ENCODE results near the gene LRP1-AS. TPM values are rescaled to one million over a fixed set of nuclear protein-coding genes. Genes with fewer than 3 reads are reported as not detected.

LRP1-AS gene
- total and polyA plus RNA-seq, 2 donors from 2014 or later: not detected

- no peak for DNase-seq
These were observed 7.4 kb downstream of the LRP1-AS start for GRCh38 chr12:57139796-57140649.

GRCh38 chr12:57138526-57139272, 8.7 kb downstream of the LRP1-AS start:
- DNase-seq (peak in 1 of 5 donors; percentile 87), FAIRE-seq (no peak)
- Histone ChIP-seq H3K4me3 (ENCODE audit: low read length in 3 of 3) (no peak overlapping the region), H3K27me3 (ENCODE audit: control insufficient read depth, insufficient read depth, low read length) (no peaks in the 10 kb centered on the region), H3K9me3 (ENCODE audit: control insufficient read depth in 2 of 3, insufficient read depth in 1 of 3, low read length in 3 of 3) (no peaks in the 10 kb centered on the region), H3K27ac (ENCODE audit: low read depth in 2 of 2, low read length in 2 of 2) (no peak overlapping the region), H3K36me3 (ENCODE audit: control insufficient read depth in 2 of 3, insufficient read depth in 3 of 3, low read length in 3 of 3) (peaks cover 4 to 23% (median 7%) of the 10 kb centered on the region in 3 donors), H3K4me1 (ENCODE audit: control insufficient read depth in 2 of 3, insufficient read depth in 2 of 3, low read depth in 1 of 3, low read length in 3 of 3) (peaks cover 0 to 2% (median 0%) of the 10 kb centered on the region in 3 donors), H3K9ac (ENCODE audit: low read length in 3 of 3) (no peak overlapping the region)
- TF ChIP-seq CTCF (IDR thresholded peaks at IDR 0.05; ENCODE audit: borderline replicate concordance, extremely low read depth, insufficient read depth): no peak
- intact Hi-C loops (cut with DNase I): no loop called here

More at GRCh38 chr12:57139796-57140649, 7.4 kb downstream of the LRP1-AS start:
- TF ChIP-seq CTCF (IDR thresholded peaks at IDR 0.05; ENCODE audit: borderline replicate concordance, extremely low read depth, insufficient read depth): no peak
- Histone ChIP-seq H3K4me1 (ENCODE audit: control insufficient read depth in 2 of 3, insufficient read depth in 2 of 3, low read depth in 1 of 3, low read length in 3 of 3) (peaks cover 0 to 2% (median 0%) of the 10 kb centered on the region in 3 donors), H3K27me3 (ENCODE audit: control insufficient read depth, insufficient read depth, low read length) (no peaks in the 10 kb centered on the region), H3K27ac (ENCODE audit: low read depth in 2 of 2, low read length in 2 of 2) (no peak overlapping the region), H3K9me3 (ENCODE audit: control insufficient read depth in 2 of 3, insufficient read depth in 1 of 3, low read length in 3 of 3) (no peaks in the 10 kb centered on the region), H3K9ac (ENCODE audit: low read length in 3 of 3) (no peak overlapping the region), H3K4me3 (ENCODE audit: low read length in 3 of 3) (no peak overlapping the region), H3K36me3 (ENCODE audit: control insufficient read depth in 2 of 3, insufficient read depth in 3 of 3, low read length in 3 of 3) (peaks cover 7 to 27% (median 9%) of the 10 kb centered on the region in 3 donors)
- no peak for FAIRE-seq
- intact Hi-C loops (cut with DNase I): no loop called here

GRCh38 chr12:57135527-57136326, 11.7 kb downstream of the LRP1-AS start:
- intact Hi-C loops (cut with DNase I): no loop called here
- Histone ChIP-seq H3K4me1 (ENCODE audit: control insufficient read depth in 2 of 3, insufficient read depth in 2 of 3, low read depth in 1 of 3, low read length in 3 of 3) (peaks cover 0 to 15% (median 5%) of the 10 kb centered on the region in 3 donors), H3K36me3 (ENCODE audit: control insufficient read depth in 2 of 3, insufficient read depth in 3 of 3, low read length in 3 of 3) (peaks cover 4 to 11% (median 7%) of the 10 kb centered on the region in 3 donors), H3K27me3 (ENCODE audit: control insufficient read depth, insufficient read depth, low read length) (no peaks in the 10 kb centered on the region), H3K27ac (ENCODE audit: low read depth in 2 of 2, low read length in 2 of 2) (peak overlapping the region in 1 of 2 donors; percentile 72), H3K4me3 (ENCODE audit: low read length in 3 of 3) (no peak overlapping the region), H3K9me3 (ENCODE audit: control insufficient read depth in 2 of 3, insufficient read depth in 1 of 3, low read length in 3 of 3) (no peaks in the 10 kb centered on the region), H3K9ac (ENCODE audit: low read length in 3 of 3) (no peak overlapping the region)
- no peak for FAIRE-seq
- no peak for TF ChIP-seq CTCF (IDR thresholded peaks at IDR 0.05; ENCODE audit: borderline replicate concordance, extremely low read depth, insufficient read depth)
- peak; percentile 59 to 91 (median 65) for DNase-seq

Data from kidney (tissue), 14 donors.